Measurements from ENCODE around the gene IGSF9.

Gene IGSF9

DNA sequence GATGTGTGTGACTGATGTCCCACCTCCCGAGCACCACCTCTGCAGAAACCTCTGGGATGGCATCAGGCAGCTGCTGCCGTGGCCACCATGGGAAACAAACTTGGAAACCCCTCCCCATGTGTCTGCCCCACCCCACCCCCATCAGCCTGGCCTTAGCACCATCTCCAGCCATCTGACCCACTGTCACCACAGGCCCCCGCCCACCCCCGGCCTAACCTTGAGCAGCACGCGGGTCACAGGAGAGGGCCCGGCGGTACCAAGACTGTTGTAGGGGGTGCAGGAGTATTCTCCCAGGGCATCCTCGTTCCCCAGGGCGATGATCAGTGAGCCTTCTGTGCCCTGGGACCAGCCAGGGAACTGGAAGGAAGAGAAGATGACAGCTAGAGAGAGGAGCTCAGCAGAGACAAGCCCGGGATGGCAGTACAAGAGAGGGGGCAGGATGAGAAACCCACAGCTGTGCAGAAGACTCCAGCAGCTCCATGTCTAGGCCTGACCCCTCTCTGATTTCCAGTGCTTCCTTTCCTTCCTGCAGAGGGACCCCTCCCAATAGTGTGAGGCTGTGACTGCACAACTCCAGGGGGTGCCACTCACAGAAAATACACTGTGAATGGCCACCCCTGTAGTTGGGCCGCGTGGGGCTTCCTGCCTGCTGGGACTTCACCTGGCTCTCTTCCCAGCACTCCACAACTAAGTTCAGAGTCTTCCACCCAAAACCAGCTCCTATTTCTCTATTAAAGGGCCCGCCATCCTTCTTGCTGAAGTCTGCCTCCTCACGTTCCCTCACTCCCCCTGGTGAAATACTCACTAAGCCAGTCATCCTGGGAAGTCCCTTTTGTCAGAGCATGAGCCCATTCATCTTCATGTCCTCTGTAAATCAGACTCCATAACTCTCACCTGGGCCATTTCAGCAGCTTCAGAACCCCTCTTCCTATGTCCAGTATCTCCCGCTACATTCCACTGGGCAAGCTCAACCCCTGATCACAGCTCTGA lies 12.8 kb downstream of the IGSF9 start:
- no peaks in the 10 kb centered on the region for H3K9me2 ChIP-seq (replicated peaks; ENCODE audit: low read depth, low read length)
- TF ChIP-seq, protein P1, sequence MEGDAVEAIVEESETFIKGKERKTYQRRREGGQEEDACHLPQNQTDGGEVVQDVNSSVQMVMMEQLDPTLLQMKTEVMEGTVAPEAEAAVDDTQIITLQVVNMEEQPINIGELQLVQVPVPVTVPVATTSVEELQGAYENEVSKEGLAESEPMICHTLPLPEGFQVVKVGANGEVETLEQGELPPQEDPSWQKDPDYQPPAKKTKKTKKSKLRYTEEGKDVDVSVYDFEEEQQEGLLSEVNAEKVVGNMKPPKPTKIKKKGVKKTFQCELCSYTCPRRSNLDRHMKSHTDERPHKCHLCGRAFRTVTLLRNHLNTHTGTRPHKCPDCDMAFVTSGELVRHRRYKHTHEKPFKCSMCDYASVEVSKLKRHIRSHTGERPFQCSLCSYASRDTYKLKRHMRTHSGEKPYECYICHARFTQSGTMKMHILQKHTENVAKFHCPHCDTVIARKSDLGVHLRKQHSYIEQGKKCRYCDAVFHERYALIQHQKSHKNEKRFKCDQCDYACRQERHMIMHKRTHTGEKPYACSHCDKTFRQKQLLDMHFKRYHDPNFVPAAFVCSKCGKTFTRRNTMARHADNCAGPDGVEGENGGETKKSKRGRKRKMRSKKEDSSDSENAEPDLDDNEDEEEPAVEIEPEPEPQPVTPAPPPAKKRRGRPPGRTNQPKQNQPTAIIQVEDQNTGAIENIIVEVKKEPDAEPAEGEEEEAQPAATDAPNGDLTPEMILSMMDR (conservative IDR thresholded peaks at IDR 0.05; ENCODE audit: low read length) = no peak
- TF ChIP-seq EZH2phosphoT487 (IDR thresholded peaks at IDR 0.05; ENCODE audit: borderline replicate concordance) = no peak
- no peak overlapping the region for H3K4me3 ChIP-seq (ENCODE audit: low read length, poor library complexity, severe bottlenecking)
- no peaks in the 10 kb centered on the region for H4K20me1 ChIP-seq (ENCODE audit: insufficient read depth, low read length, poor library complexity, severe bottlenecking)
- H3K9me3 ChIP-seq (ENCODE audit: insufficient read depth, low read depth, low read length) = no peaks in the 10 kb centered on the region
- no peaks in the 10 kb centered on the region for H3K27me3 ChIP-seq (ENCODE audit: insufficient read depth, low read length, poor library complexity, severe bottlenecking)
- no peaks in the 10 kb centered on the region for H3K4me1 ChIP-seq (ENCODE audit: insufficient read depth, low read length, poor library complexity, severe bottlenecking)
- no peaks in the 10 kb centered on the region for H3K79me2 ChIP-seq (ENCODE audit: insufficient read depth, low read length)
- H3K4me2 ChIP-seq (ENCODE audit: low read depth, low read length, poor library complexity, severe bottlenecking) = no peak overlapping the region
- H2AFZ ChIP-seq (ENCODE audit: low read length) = no peak overlapping the region
- H3K36me3 ChIP-seq (ENCODE audit: insufficient read depth, low read length) = no peaks in the 10 kb centered on the region
- H3K9ac ChIP-seq (ENCODE audit: low read depth, low read length, poor library complexity, severe bottlenecking) = no peak overlapping the region
- H3F3A ChIP-seq (ENCODE audit: low read depth) = no peaks in the 10 kb centered on the region

DNA sequence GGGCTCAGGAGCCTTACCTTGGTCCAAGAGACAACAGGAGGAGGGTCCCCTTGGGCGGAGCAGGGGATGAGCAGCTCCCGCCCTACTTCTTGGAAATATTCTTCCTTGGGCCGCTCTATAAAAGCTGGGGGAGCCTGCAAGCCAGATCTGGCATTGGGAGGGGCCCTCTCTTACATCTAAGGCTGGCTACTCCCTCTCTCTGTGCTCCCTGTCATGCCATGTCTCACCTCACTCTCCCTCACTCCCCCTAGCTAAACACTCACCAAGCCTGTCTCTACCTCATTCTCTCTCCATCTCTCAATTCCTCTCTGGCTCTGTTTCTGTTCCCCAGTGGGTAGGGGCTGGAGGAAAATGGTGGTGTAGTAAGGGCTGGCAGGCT lies 13.6 kb downstream of the IGSF9 start:
- H3K4me1 ChIP-seq (ENCODE audit: insufficient read depth, low read length, poor library complexity, severe bottlenecking) = no peaks in the 10 kb centered on the region
- no peak overlapping the region for H3K4me3 ChIP-seq (ENCODE audit: low read length, poor library complexity, severe bottlenecking)
- H3K9ac ChIP-seq (ENCODE audit: low read depth, low read length, poor library complexity, severe bottlenecking) = no peak overlapping the region
- H2AFZ ChIP-seq (ENCODE audit: low read length) = no peak overlapping the region
- no peaks in the 10 kb centered on the region for H3K36me3 ChIP-seq (ENCODE audit: insufficient read depth, low read length)
- no peaks in the 10 kb centered on the region for H3F3A ChIP-seq (ENCODE audit: low read depth)
- no peak overlapping the region for H3K4me2 ChIP-seq (ENCODE audit: low read depth, low read length, poor library complexity, severe bottlenecking)
- no peaks in the 10 kb centered on the region for H3K27me3 ChIP-seq (ENCODE audit: insufficient read depth, low read length, poor library complexity, severe bottlenecking)
- H3K9me2 ChIP-seq (replicated peaks; ENCODE audit: low read depth, low read length) = no peaks in the 10 kb centered on the region
- H4K20me1 ChIP-seq (ENCODE audit: insufficient read depth, low read length, poor library complexity, severe bottlenecking) = no peaks in the 10 kb centered on the region
- TF ChIP-seq, protein P1 (conservative IDR thresholded peaks at IDR 0.05; ENCODE audit: low read length) = no peak
- TF ChIP-seq EZH2phosphoT487 (IDR thresholded peaks at IDR 0.05; ENCODE audit: borderline replicate concordance) = no peak
- no peaks in the 10 kb centered on the region for H3K9me3 ChIP-seq (ENCODE audit: insufficient read depth, low read depth, low read length)
- no peaks in the 10 kb centered on the region for H3K79me2 ChIP-seq (ENCODE audit: insufficient read depth, low read length)

DNA sequence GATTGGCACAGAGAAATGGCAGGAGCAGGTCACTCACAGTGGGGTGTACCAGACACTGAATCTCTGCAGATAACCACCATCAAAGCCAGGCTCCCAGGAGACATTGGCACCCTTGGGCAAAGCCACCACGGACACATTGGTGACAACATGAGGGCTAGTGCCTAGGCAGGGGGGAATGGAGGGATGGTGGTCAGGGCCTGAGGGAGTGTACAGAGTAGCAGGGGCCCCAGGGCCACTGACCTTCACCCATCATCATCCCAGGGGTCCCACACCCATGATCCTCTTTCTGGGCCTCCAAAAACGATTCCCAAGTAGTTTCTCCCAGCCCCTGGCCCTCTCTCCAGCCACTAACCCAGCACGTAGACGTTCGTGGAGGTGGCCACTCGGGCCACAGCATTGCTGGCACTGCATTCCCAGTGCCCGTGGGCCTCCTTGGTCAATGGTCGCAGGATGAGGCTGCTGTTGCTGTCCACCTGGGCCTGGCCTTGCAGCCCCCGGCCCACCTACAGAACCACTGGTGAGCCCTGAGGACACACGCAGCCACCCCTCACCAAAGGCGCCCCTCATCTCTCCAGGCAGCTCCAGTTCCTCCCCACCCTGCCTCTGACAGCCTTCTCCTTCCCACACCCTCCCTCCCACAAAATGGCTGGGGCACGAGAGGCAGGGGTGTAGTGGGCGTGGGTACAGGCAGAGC lies 14.2 kb downstream of the IGSF9 start:
- no peaks in the 10 kb centered on the region for H3K36me3 ChIP-seq (ENCODE audit: insufficient read depth, low read length)
- TF ChIP-seq, protein P1 (conservative IDR thresholded peaks at IDR 0.05; ENCODE audit: low read length) = no peak
- no peak for TF ChIP-seq EZH2phosphoT487 (IDR thresholded peaks at IDR 0.05; ENCODE audit: borderline replicate concordance)
- H3K9me3 ChIP-seq (ENCODE audit: insufficient read depth, low read depth, low read length) = no peaks in the 10 kb centered on the region

More for the DNA sequence above, 14.2 kb downstream of the IGSF9 start:
- Histone ChIP-seq H3K4me1 (ENCODE audit: insufficient read depth, low read length, poor library complexity, severe bottlenecking) (peaks cover 3% of the 10 kb centered on the region), H3K4me3 (ENCODE audit: low read length, poor library complexity, severe bottlenecking) (no peak overlapping the region), H3K27me3 (ENCODE audit: insufficient read depth, low read length, poor library complexity, severe bottlenecking) (no peaks in the 10 kb centered on the region), H4K20me1 (ENCODE audit: insufficient read depth, low read length, poor library complexity, severe bottlenecking) (no peaks in the 10 kb centered on the region), H3F3A (ENCODE audit: low read depth) (no peaks in the 10 kb centered on the region), H3K79me2 (ENCODE audit: insufficient read depth, low read length) (peaks cover 3% of the 10 kb centered on the region; the same call in 1 of the 2 replicates), H3K4me2 (ENCODE audit: low read depth, low read length, poor library complexity, severe bottlenecking) (no peak overlapping the region), H3K9me2 (replicated peaks; ENCODE audit: low read depth, low read length) (no peaks in the 10 kb centered on the region), H2AFZ (ENCODE audit: low read length) (no peak overlapping the region), H3K9ac (ENCODE audit: low read depth, low read length, poor library complexity, severe bottlenecking) (no peak overlapping the region)
